Measurements from ENCODE around the gene ANKRD33B.
A peak's percentile ranks its signal among the peaks of the same experiment; 100 is the strongest.
"Not testable (repeated sequence)": the region's sequence is repeated elsewhere in the genome, so short reads cannot be mapped to it uniquely, and the experiment has no call there.

ANKRD33B gene

DNA sequence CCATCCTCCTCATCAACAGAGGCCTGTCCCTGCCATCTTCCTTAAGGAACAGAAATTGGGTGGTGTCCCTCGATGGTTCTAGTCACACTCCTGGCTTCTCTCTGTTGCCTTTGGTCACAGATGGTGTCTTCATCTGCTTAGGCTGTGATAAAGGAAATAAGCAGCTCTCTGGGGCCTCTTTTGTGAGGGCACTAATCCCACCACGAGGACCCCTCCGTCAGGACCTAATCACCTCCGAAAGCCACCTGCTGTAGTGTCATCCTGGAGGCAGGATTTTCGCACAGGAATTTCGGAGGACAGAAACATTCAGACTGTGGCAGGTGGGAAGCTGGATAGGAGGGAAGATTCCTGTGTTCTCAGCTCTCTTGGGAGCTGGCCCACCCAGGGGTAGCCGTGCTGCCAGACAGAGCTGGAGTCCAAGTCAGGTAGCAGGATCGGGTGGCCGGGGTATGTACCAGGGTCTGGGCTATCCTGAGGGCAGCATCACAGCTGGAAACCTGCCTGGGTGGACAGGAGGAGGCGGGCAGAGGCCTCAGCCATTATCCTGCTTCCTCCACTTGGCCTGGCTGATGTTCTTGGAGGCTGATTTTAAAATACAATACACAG is 59.5 kb downstream of the ANKRD33B start:
- no peak for DNase-seq

DNA sequence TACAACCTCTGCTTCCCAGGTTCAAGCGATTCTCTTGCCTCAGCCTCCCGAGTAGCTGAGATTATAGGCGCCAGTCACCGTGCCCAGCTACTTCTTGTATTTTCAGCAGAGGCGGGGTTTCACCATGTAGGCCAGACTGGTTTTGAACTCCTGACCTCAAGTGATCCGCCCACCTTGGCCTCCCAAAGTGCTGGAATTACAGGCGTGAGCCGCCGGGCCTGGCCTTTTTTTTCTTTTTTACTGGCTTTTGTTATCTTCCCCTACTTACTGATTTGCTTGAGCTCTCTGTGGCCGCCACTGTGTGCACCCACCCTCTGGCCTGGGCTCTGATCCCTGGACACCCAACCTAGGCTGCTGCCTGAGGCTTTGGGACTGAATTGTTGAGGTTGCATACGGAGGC is 60.3 kb downstream of the ANKRD33B start:
- no peak for DNase-seq

DNA sequence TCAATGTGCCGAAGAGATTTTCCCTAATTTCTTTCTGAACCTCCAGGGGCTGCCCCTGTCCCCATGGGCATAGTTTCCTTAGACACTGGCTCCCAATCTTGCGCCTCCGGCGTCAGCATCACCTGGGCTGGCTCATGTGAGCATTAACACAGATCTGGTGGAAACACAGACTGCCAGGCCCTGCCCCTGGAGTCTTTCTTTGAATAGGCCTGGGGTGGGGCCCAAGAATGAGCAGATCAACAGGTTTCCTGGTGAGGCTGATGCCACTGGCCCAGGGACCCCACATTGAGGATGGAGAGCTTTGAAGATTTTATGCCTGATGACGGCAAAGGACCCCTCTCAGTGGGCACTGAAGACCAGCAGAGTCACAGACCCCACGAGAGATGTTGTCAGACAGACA is 60.8 kb downstream of the ANKRD33B start:
- DNase-seq, result no peak

DNA sequence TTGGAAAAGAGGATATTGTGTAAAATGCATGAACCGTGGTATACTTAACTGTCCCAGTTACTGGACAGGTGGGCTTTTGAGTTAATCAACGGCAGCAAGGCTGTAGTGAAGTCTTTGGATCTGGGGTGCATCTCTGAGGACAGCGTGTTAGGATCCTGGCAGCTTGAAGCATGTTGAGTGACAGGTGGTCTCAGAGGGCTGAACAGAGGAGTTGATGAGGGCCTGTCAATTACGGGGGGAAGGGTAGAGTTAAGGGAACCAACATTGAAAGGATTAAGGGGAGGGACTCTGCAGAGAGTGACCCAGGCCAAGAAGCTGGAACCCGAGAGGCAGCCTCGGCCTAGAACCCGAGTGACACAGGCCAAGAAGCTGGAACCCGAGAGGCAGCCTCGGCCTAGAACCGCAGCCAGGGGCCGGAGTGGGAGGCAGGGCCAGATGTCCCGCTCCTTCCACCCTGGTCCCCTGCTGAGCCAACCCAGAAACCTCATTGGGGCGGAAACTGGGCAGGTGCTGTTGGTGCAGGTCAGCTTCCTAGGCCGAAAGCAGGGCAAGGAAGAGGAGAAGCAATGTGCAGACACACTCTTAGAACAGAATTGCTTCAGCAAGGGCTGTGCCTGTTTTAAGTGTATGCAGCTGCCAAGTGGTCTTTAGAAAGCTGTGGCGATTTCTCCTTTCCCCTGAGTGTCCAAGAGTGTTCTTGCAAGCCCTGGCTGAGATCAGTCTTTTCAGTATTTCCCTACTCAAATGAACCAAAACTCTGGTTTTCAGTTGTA is 62.0 kb downstream of the ANKRD33B start:
- DNase-seq, result no peak

DNA sequence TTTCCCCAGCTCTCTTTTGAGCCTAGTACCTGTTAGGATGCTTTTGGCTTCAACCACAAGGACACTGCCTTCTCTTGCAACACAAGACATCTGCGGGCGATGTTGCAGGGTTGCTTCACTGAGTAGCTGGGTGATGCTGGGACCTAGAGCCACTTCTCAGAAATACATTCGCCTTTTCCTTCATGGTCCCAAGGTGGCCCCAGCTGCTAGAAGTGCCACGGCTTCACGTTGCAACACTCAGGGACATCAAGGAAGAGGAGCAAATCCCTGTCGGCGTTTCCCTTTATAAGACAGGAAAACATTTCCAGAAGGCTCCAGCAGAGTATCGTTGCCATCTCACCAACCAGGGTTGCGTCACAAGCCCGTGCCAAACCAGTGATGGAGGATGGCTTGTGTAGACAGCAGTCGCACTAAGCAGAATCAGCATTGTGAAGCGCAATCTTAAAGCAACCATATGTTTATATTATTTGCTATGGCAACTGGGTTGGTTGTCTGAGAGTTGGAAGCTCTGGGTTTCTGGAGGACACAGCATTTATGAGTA is 62.7 kb downstream of the ANKRD33B start:
- no peak for DNase-seq

DNA sequence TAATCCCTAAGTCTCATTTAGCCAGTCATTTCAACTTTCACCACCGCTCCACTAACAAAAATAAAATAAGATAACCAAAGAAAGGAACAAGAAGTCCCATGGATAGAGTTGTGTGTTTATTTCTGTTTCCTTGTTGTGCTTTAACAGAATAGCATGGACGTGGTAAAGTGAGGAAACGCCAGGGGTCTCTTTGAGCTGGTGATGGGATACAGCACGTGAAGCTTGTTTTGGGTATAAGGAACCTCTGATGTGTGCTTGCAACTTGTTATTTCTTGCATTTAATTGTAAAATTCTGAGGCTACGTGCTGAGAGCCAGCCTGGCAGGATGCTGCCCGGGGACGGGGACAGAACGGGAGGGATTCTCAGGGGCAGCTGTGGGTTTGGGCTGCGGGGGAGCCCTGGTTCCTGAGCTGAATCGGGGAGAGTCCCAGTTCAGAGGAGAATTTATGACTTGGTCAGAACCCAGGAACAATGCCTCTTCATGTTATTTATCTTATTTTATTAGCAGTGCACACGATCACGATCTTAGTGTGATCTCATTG is 63.4 kb downstream of the ANKRD33B start:
- DNase-seq, result no peak

DNA sequence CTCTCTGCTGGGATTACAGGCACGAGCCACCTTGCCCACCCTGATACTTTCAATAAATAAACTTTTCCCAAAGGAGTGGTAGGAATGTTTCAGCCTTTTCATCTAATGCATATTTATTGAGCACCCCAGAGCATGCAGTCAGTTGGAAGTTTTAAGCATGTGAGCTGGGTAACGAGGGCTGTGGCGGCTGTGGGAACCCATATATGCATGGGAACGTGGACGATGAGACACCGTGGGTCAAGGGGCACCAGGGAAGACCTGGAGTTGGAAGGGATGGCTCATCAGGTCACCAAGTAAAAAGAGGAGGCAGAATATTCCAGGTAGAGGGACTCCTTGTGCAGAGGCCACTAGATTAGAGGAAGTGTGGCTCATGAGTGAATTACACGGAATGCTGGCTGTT is 64.7 kb downstream of the ANKRD33B start:
- no peak for DNase-seq

DNA sequence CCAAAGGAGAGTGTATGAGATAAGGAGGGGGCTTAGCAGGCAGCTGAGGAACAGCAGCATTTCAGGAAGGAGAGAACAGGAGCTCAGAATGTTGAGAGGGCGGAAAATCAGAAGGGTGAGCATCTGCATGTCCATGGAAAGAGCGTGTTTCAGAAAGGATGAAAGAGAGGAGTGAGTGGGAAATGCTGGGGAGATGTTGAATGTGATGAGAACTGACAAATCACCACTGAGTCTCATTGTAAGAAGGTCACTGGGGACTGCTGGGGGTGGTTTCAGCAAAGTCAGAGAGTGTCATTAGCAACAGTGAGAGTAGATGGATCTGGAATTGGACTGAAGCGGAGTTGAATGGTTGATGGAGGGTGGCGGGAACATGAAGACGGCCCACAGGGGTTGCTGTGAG is 65.8 kb downstream of the ANKRD33B start:
- no peak for DNase-seq

DNA sequence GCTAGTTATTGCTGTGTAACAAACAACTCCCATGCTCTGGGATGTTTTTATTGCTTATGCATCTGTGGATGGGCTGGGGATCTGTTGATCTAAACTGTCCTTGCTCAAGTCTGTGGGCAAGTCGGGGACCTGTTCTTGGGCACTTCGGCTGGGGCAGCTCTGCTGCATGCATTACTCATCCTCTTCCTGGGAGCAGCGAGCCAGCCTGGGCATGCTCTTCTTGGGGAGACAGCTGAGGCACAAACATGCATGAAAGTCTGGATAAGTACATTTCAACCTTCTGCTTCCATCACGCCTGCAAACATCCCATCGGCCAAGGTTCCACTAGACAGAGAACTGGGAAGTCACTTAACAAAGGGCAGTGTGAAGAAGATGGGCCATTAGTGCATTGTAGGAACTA is 66.3 kb downstream of the ANKRD33B start:
- DNase-seq, result no peak

DNA sequence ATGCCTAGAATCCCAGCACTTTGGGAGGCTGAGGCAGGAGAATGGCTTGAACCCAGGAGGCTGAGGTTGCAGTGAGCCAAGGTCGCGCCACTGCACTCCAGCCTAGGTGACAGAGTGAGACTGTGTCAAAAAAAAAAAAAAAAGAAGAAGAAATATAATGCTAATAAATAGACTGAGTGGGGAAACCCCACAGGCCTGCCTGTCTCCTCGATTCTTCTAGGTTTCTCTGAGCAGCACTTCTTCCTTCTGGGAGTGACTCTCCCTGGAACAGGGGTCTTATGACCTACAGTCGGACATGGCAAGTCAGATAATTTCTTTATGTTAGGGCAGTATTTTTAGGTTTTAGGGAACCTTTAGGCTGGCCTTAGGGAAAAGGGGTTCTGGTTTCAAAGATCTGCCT is 66.9 kb downstream of the ANKRD33B start:
- not testable (repeated sequence) for DNase-seq

DNA sequence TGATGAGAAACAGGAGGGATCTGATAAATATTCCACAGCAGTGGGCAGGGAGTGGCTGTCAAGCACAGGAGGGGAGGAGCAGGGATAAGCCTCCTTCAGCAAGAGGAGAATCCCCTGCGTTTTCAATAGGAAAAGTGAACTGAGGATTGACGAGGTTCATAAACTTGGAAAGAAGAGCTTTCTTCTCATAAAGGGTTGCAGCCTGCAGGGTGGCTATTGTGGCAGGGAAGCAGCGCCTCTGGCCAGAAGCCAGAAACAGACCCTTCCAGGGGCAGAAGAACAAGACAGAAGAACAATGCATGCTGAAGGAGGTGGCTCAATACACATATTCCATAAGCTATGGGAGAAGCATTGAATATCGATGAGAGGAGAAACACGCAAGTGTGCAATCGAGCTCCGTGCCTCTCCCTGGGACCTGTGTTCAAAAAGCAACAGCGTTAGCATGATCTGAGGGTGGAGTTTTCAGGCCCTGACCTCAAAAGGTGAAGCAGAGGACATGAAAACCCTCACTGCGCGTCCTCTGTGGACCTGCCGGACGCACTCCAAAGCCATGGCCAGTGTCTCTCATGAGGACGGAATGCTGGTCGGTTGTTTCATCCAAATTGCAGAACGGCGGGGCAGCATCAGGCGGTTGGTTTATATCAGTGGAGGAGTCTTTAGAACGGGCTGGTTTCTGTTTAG is 67.6 kb downstream of the ANKRD33B start:
- no peak for DNase-seq

DNA sequence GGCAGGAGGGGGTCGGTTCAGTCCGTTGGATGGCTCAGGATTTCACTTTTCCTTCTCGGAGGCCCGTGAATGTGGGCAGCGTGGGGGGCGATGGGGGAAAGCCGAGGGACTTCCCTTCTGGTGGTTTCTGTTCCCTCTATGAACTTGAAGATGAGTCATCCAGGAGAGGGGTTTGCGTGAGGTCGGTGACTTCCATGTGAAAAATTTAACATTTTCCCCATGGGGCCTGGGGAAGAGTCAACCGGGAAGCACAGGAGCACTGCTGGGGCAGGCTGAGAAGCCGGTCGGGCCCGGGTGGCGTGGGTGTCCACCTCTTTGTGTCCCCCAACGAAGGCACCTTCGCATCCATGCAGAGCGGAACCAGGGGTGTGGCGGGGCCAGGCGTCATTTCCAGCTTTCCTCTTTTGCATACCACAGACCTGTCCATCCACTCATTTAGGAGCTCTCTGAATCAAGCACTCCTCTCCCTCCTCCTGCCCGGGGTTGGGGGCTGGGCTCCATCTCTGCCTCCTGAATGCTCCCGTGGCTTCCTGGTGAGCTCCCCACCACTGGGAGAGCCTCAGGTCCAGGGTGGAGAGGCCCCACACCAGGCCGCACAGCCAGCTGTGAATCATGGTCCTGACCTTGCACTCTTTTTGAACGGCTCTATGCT is 68.4 kb downstream of the ANKRD33B start:
- peak; percentile 40 for DNase-seq

DNA sequence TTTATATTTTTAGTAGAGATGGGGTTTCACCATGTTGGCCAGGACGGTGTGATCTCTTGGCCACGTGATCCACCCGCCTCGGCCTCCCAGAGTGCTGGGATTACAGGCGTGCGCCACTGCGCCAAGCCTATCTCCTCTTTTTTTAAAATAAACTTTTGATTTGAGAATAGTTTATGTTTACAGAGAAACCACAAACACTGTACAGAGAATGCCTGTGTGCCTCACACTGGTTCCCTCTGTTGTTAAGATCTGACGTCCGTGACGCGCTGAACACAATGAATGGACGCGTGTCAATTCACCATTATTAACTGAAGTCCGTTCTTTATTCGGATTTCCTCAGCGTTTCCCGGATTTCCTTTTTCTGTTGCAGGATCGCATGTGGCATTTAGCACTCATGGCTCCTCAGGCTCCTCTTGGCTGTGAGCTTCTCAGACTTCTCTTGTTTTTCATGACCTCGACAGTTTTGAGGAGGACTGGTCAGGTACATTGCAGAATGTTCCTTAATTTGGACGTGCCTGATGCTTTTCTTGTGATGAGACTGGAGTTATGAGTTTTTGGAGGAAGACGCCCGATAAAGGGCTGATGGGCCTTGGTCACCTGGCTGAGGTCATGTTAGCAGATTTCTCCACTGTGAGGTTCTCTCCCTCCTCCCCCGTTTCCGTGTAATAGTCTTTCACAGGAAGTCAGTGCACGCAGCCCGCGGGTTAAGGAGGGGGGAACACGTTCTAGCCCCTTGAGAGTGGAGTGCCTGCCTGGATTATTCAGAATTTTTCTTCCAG is 69.6 kb downstream of the ANKRD33B start:
- peak; percentile 45 for DNase-seq

DNA sequence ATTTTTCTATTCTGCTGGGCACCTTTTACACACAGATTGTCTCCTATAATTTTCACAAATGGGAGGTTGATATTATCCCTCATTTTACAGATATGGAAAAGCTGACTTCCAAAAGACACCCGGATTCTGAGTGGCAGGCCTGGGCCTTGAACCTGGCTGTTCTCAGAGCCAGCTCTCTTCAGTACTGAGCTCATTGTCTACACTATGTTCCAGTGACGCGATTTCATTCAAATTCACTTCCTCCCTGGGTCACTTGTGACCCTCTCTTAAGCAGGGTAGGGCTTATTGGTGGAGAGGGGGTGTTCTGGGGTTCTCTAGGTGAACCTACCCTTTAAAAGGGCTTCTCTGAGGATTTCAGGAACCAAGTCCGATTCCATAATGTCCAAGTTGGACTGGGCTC is 70.2 kb downstream of the ANKRD33B start:
- no peak for DNase-seq

DNA sequence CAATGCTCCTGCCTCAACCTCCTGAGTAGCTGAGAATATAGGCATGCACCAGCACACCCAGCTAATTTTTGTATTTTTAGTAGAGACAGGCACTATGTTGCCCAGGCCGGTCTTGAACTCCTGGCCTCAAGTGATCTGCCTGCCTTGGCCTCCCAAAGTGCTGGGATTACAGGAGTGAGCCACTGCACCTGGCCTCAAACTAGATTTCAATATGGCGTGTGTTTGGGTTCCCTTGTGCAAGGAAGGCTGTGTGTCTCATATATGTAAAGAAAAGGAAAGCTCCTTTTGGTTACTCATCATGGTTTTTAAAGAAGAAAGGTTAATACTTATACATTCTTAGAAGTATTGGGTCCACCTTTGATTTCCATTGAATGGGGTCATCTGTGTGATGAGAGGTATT is 70.7 kb downstream of the ANKRD33B start:
- DNase-seq, result no peak

DNA sequence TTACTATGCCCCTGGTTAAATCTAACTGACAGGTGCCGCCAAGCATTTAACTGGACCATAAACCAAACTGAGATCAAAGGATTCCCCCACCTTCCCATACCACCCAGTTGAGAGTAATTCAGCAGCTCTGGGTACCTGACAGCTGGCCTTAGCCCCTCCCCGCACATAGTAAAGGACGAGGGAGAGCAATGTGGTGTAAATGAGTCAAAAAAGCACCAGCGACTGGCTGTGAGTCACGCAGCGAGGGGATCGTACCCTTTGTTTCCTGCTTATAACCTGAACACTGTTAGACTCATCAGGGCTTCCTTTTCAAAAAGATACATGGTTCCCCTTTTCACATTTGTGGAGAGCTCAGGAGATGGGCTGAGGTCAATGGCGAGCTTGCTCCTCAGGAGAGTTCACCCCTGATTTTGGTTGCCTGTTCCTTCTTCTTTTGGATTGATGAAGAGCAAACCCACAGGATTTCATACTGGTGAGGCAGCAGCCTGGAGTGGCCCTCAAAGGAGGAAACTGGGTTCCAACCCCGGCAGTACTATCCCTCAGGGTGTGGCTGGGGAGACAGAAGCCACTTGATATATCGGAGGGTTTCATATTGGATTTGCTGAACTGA is 71.5 kb downstream of the ANKRD33B start:
- peak; percentile 47 for DNase-seq

DNA sequence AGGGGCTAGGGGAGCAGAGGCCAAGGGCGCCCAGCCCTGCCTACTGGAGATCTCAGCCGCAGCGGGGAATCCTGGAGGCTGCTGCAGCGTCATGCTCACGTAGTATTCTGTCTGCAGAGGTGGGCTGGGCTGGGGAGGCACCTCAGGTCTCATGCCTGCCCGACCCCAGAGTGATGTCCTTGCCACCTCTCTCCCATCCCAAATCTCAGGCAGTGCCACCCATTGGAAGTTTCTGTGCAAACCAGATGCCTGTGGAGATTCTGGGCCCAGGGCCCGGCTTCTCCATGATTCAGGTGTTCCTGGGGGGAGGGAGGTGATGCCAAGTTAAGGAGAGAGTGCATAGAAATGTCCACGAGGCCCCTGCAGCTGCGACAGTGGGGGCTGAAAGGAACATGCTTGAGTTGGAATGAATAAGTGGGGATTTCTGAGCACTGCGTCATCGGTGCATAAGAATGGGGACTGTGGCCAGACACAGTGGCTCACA is 72.0 kb downstream of the ANKRD33B start:
- no peak for DNase-seq

DNA sequence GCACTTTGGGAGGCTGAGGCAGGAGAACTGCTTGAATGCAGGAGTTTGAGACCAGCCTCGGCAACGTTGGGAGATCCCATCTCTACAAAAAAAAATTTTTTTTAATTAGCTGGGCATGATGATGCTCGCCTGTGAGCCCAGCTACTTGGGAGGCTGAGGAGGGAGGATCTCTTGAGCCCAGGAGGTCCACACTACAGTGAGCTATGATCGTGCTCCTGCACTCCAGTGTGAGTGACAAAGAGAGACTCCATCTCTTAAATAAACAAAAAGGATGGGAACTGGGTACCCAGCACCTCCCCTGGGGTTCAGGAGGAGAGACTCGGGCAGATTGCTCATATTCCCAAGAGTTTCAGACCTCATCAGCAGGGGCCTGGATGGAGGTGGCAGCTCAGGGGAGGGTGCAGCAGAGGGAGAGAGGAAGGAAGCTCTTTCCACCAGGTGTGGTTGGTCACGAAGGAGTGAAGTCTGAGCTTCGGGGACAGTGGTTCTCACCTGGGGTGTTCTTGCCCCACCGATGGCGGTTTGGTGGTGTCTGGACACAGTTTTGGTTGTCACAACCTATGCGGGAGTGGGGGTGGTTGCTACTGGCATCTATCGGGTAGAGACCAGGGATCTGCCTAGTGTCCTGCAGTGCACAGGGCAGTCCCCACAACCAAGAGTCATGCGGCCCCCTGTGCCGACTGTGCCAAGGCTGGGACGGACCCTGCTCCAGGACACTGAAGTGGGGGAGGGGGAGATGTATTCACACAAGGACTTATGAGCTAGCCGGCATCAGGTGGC is 72.7 kb downstream of the ANKRD33B start:
- DNase-seq, result no peak

DNA sequence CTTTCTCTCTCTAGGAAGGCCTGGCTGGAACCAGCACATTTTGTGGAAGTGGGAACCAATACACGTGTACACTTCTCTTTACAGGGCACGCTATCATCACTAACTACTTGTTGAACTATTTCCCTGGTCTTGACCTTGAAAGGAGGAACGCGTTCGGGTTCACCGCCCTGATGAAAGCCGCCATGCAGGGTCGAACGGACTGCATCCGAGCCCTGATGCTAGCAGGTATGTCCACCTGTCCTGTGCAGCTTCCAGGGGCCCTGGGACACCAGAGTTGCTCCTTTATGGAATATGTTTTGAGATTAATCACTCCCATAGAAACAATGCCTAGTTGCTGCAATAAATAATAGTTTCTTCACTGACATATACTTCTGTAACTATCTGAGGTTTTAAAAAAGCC is 74.1 kb downstream of the ANKRD33B start:
- no peak for DNase-seq

DNA sequence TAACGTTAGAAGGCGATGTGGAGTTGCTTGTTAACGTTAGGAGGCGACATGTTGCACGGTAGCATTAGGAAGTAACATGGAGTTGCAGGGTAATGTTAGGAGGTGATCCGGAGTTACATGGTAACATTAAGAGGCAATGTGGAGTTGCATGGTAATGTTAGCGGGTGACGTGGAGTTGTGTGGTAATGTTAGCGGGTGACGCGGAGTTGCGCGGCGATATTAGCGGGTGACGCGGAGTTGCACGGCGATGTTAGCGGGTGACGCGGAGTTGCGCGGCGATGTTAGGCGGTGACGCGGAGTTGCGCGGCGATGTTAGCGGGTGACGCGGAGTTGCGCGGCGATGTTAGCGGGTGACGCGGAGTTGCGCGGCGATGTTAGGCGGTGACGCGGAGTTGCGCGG is 74.9 kb downstream of the ANKRD33B start:
- not testable (repeated sequence) for DNase-seq

DNA sequence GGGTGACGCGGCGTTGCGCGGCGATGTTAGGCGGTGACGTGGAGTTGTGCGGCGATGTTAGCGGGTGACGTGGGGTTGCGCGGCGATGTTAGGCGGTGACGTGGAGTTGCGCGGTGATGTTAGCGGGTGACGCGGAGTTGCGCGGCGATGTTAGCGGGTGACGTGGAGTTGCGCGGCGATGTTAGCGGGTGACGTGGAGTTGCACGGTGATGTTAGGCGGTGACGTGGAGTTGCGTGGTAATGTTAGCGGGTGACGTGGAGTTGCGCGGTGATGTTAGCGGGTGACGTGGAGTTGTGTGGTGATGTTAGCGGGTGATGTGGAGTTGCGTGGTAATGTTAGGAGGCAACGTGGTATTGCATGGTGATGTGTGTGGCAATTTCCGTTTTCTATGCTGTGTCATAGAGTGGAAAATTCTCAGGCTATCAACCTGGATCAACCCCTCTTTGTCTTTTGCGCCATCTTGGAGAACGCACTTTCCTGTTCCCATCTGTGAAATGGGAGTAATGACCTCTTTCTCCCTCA is 76.0 kb downstream of the ANKRD33B start:
- DNase-seq, result no peak

Data from CD4-positive, alpha-beta T cell treated with Interleukin-10 for 1 hour (primary cell).